GM23338 (cell line): ENCODE measurements around the gene DTD2. TPM values are rescaled to one million over a fixed set of nuclear protein-coding genes. Genes with fewer than 3 reads are reported as not detected.

Experiments used
- ATAC-seq: fragments of 200-7000 bp; cut with Tn5 transposase; 3 replicates; pipeline ENCODE4 v1.9.1; 2020
- DNase-seq: peaks from one replicate; pipeline ENCODE4 v3.0.0-alpha.2; 2015; ENCODE audit warnings: low spot score
- H2AFZ ChIP-seq: fragments of 200-600 bp; sonication (generic); 2 replicates; pipeline ENCODE4 v1.8.0; 2016; ENCODE audit warnings: antibody characterized with exemption, mild to moderate bottlenecking, moderate library complexity
- H3F3A ChIP-seq: fragments of 200-600 bp; sonication (generic); replicated peaks from 2 replicates; pipeline ENCODE4 v1.8.0; 2017; ENCODE audit warnings: antibody characterized with exemption, mixed run types, low read depth
- H3K27ac ChIP-seq: fragments of 200-600 bp; sonication (generic); 2 replicates; pipeline ENCODE4 v1.6.1; 2016; ENCODE audit warnings: low read depth
- H3K27me3 ChIP-seq: fragments of 200-600 bp; sonication (generic); 2 replicates; pipeline ENCODE4 v1.8.0; 2016; ENCODE audit warnings: mild to moderate bottlenecking, mixed run types, moderate library complexity; ENCODE audit not compliant: insufficient read depth
- H3K36me3 ChIP-seq: fragments of 200-600 bp; sonication (generic); 2 replicates; pipeline ENCODE4 v1.8.0; 2016; ENCODE audit warnings: mild to moderate bottlenecking; ENCODE audit not compliant: insufficient read depth
- H3K4me1 ChIP-seq: fragments of 200-600 bp; sonication (generic); 2 replicates; pipeline ENCODE4 v1.8.0; 2016; ENCODE audit warnings: mild to moderate bottlenecking, moderate library complexity; ENCODE audit not compliant: insufficient read depth
- H3K4me2 ChIP-seq: fragments of 200-600 bp; sonication (generic); 2 replicates; pipeline ENCODE4 v1.7.1; 2017; ENCODE audit warnings: mixed run types
- H3K4me3 ChIP-seq: fragments of 200-600 bp; sonication (generic); 2 replicates; pipeline ENCODE4 v1.6.1; 2016; ENCODE audit warnings: mixed run types
- H3K79me2 ChIP-seq: fragments of 200-600 bp; sonication (generic); replicated peaks from 2 replicates; pipeline ENCODE4 v1.8.0; 2017; ENCODE audit warnings: mild to moderate bottlenecking; ENCODE audit not compliant: insufficient read depth
- H3K9me2 ChIP-seq: fragments of 200-600 bp; sonication (generic); 2 replicates; pipeline ENCODE4 v1.8.0; 2017; ENCODE audit not compliant: insufficient read depth
- H4K20me1 ChIP-seq: fragments of 200-600 bp; sonication (generic); replicated peaks from 2 replicates; pipeline ENCODE4 v1.8.0; 2017; ENCODE audit warnings: mild to moderate bottlenecking; ENCODE audit not compliant: insufficient read depth
- H3K27ac Mint-ChIP-seq: 2 replicates; pipeline ENCODE4 v1.8.0; 2020; ENCODE audit warnings: inconsistent platforms, mild to moderate bottlenecking, moderate library complexity, mixed read lengths
- H3K27me3 Mint-ChIP-seq: 3 replicates; pipeline ENCODE4 v1.8.0; 2022; ENCODE audit warnings: low read depth, mild to moderate bottlenecking, moderate library complexity, mixed read lengths, inconsistent platforms; ENCODE audit not compliant: insufficient read depth, poor library complexity
- H3K36me3 Mint-ChIP-seq: 3 replicates; pipeline ENCODE4 v1.8.0; 2021; ENCODE audit warnings: low read depth, mild to moderate bottlenecking, inconsistent platforms, moderate library complexity, mixed read lengths
- H3K4me1 Mint-ChIP-seq: 3 replicates; pipeline ENCODE4 v1.8.0; 2020; ENCODE audit warnings: mild to moderate bottlenecking, inconsistent platforms, mixed read lengths
- H3K4me3 Mint-ChIP-seq: 3 replicates; pipeline ENCODE4 v1.8.0; 2021; ENCODE audit warnings: moderate library complexity, mild to moderate bottlenecking, inconsistent platforms, mixed read lengths
- H3K9me3 Mint-ChIP-seq: 3 replicates; pipeline ENCODE4 v1.8.0; 2020; ENCODE audit warnings: moderate library complexity, mild to moderate bottlenecking, inconsistent platforms, mixed read lengths
- CREB1 ChIP-seq: fragments of 250-450 bp; sonication (Bioruptor Pico); IDR thresholded peaks from 2 replicates; pipeline ENCODE4 v1.5.0; 2020; ENCODE audit warnings: low read depth, mild to moderate bottlenecking, moderate library complexity
- ETS1 ChIP-seq: IDR thresholded peaks from 2 replicates; pipeline ENCODE4 v1.6.1; 2016; ENCODE audit warnings: antibody characterized with exemption
- EZH2 ChIP-seq: fragments of 200-600 bp; sonication (generic); IDR thresholded peaks from one replicate; pipeline ENCODE4 v1.8.0; 2017; ENCODE audit warnings: antibody characterized with exemption, mild to moderate bottlenecking, low read depth; ENCODE audit not compliant: unreplicated experiment
- EZH2phosphoT487 ChIP-seq: fragments of 200-600 bp; sonication (generic); IDR thresholded peaks from one replicate; pipeline ENCODE4 v1.8.1; 2018; ENCODE audit warnings: antibody characterized with exemption; ENCODE audit not compliant: unreplicated experiment
- JUNB ChIP-seq: IDR thresholded peaks from one replicate; pipeline ENCODE4 v1.6.1; 2016; ENCODE audit warnings: antibody characterized with exemption; ENCODE audit not compliant: unreplicated experiment
- NANOG ChIP-seq: IDR thresholded peaks from 2 replicates; pipeline ENCODE4 v1.6.1; 2016; ENCODE audit warnings: antibody characterized with exemption, borderline replicate concordance
- POLR2AphosphoS5 ChIP-seq: IDR thresholded peaks from 2 replicates; pipeline ENCODE4 v1.6.1; 2016; ENCODE audit warnings: antibody characterized with exemption, low read depth
- REST ChIP-seq: IDR thresholded peaks from one replicate; pipeline ENCODE4 v1.6.1; 2018; ENCODE audit warnings: antibody characterized with exemption; ENCODE audit not compliant: unreplicated experiment
- STAT1 ChIP-seq: IDR thresholded peaks from one replicate; pipeline ENCODE4 v1.6.1; 2016; ENCODE audit warnings: antibody characterized with exemption; ENCODE audit not compliant: unreplicated experiment
- ZNF114 ChIP-seq: fragments of 250-450 bp; sonication (Bioruptor Pico); IDR thresholded peaks from 2 replicates; pipeline ENCODE4 v1.5.0; 2020; ENCODE audit warnings: mild to moderate bottlenecking, moderate library complexity
- ZNF331 ChIP-seq: fragments of 250-450 bp; sonication (Bioruptor Pico); IDR thresholded peaks from 2 replicates; pipeline ENCODE4 v1.5.0; 2020; ENCODE audit warnings: low read depth, mild to moderate bottlenecking, moderate library complexity
- polyA plus RNA-seq: library from polyadenylated mRNA; unstranded; fragments of >200 nt; fragmentation: Nextera tagmentation; extraction: Ambion mirVana; gene quantifications from 2 replicates; pipeline ENCODE4 v1.2.1, GENCODE V29; 2016
- total RNA-seq: library from RNA; depleted of rRNA; stranded (reverse); fragments of >200 nt; shearing (Covaris generic); gene quantifications from 2 replicates; pipeline ENCODE4 v1.2.3, GENCODE V29; 2014

Gene DTD2
- total and polyA plus RNA-seq, 2 experiments from 2014 or later, result 6.3 to 37.5 TPM

- no peak for ATAC-seq
- TF ChIP-seq EZH2 (no peak), POLR2AphosphoS5 (no peak), JUNB (no peak), ZNF331 (CRISPR knock-in tag) (no peak), STAT1 (no peak), NANOG (no peak), EZH2phosphoT487 (no peak), REST (no peak), ZNF114 (CRISPR knock-in tag) (no peak), ETS1 (no peak), CREB1 (CRISPR knock-in tag) (no peak)
These were observed 27.5 kb downstream of the DTD2 start for GRCh38 chr14:31429791-31430190.

GRCh38 chr14:31428011-31428410 lies 29.3 kb downstream of the DTD2 start:
- Mint-ChIP-seq H3K4me3 (no peak overlapping the region), H3K27ac (no peak overlapping the region), H3K9me3 (peaks cover 6% of the 10 kb centered on the region; the same call in 2 of the 3 replicates), H3K4me1 (peaks cover 16% of the 10 kb centered on the region; the same call in 2 of the 3 replicates), H3K36me3 (peaks cover 10% of the 10 kb centered on the region), H3K27me3 (peaks cover 2% of the 10 kb centered on the region)
- Histone ChIP-seq H3K4me3 (no peak overlapping the region), H3K9me2 (peaks cover 3% of the 10 kb centered on the region; the same call in 1 of the 2 replicates), H2AFZ (no peak overlapping the region), H3K4me1 (no peaks in the 10 kb centered on the region), H4K20me1 (no peaks in the 10 kb centered on the region), H3K36me3 (0 out of 2 replicates have a peak, but pooled peaks cover 6% of the 10 kb centered on the region), H3K4me2 (no peak overlapping the region), H3K79me2 (no peaks in the 10 kb centered on the region), H3F3A (no peaks in the 10 kb centered on the region), H3K27ac (no peak overlapping the region), H3K27me3 (no peaks in the 10 kb centered on the region)
- ATAC-seq (no peak), DNase-seq (no peak)
- TF ChIP-seq EZH2phosphoT487, result no peak
- no peak for TF ChIP-seq POLR2AphosphoS5
- no peak for TF ChIP-seq REST
- no peak for TF ChIP-seq CREB1 (CRISPR knock-in tag)
- no peak for TF ChIP-seq EZH2
- no peak for TF ChIP-seq NANOG
- no peak for TF ChIP-seq ZNF331 (CRISPR knock-in tag)

More at GRCh38 chr14:31429791-31430190, 27.5 kb downstream of the DTD2 start:
- DNase-seq, result no peak
- Histone ChIP-seq H3K27me3 (no peaks in the 10 kb centered on the region), H3K4me2 (no peak overlapping the region), H3K27ac (no peak overlapping the region), H3K36me3 (0 out of 2 replicates have a peak, but pooled peaks cover 6% of the 10 kb centered on the region), H3K4me1 (no peaks in the 10 kb centered on the region), H4K20me1 (no peaks in the 10 kb centered on the region), H3K4me3 (no peak overlapping the region), H2AFZ (no peak overlapping the region), H3K79me2 (no peaks in the 10 kb centered on the region), H3K9me2 (peaks cover 3% of the 10 kb centered on the region; the same call in 1 of the 2 replicates), H3F3A (no peaks in the 10 kb centered on the region)
- Mint-ChIP-seq H3K9me3 (peaks cover 6% of the 10 kb centered on the region; the same call in 2 of the 3 replicates), H3K4me1 (peaks cover 16% of the 10 kb centered on the region; the same call in 2 of the 3 replicates), H3K36me3 (peaks cover 10% of the 10 kb centered on the region), H3K4me3 (no peak overlapping the region), H3K27ac (no peak overlapping the region), H3K27me3 (peaks cover 2% of the 10 kb centered on the region)
